ENCODE measurements around the gene DAZAP1.

- TF ChIP-seq SUZ12 (IDR thresholded peaks at IDR 0.05; ENCODE audit: extremely low read depth, insufficient read depth, insufficient read length), result no peak
- TF ChIP-seq YY1 (IDR thresholded peaks at IDR 0.05; ENCODE audit: insufficient read depth, insufficient read length), result no peak
- no peak for TF ChIP-seq ZNF274 (IDR thresholded peaks at IDR 0.05; ENCODE audit: low read depth, low read length)
These were observed 30.2 kb downstream of the DAZAP1 start for GRCh38 chr19:1437609-1438008.
